Measurements from ENCODE around the gene SERPINB2. TPM values are rescaled to one million over a fixed set of nuclear protein-coding genes. Genes with fewer than 3 reads are reported as not detected.
A peak's percentile ranks its signal among the peaks of the same experiment; 100 is the strongest.

The SERPINB2 gene, protein sequence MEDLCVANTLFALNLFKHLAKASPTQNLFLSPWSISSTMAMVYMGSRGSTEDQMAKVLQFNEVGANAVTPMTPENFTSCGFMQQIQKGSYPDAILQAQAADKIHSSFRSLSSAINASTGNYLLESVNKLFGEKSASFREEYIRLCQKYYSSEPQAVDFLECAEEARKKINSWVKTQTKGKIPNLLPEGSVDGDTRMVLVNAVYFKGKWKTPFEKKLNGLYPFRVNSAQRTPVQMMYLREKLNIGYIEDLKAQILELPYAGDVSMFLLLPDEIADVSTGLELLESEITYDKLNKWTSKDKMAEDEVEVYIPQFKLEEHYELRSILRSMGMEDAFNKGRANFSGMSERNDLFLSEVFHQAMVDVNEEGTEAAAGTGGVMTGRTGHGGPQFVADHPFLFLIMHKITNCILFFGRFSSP
- total RNA-seq (ENCODE audit: low replicate concordance), result not detected in 2 replicates

DNA sequence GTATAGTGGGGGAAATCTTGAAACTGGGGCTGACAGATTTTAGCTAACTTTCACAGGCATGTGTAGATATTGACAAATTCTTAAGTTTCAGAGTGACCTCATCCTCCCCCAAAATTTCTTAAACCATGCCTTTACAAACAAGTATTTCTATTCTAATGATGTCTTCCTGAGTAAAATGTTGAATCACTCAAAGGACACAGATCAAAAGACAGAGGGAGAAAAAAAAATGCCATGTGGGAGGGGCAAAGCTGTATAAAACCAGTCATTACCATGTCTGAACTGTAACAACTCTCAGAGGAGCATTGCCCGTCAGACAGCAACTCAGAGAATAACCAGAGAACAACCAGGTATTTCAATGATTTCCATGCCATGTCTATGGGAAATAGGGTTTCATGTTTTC lies at the start of gene SERPINB2:
TSS of gene SERPINB2 (plus strand) at position 282 of the 400 bp plus-strand sequence. CDS start 3,740 bp downstream, outside the sequence.
- no peaks in the 10 kb centered on the region for H3K4me1 ChIP-seq
- Mint-ChIP-seq H3K27me3 (ENCODE audit: insufficient read depth, low read depth) (no peaks in the 10 kb centered on the region), H3K36me3 (no peaks in the 10 kb centered on the region), H3K4me3 (no peak within 1 kb of the TSS), H3K27ac (no peak within 1 kb of the TSS), H3K4me1 (no peaks in the 10 kb centered on the region), H3K9me3 (no peaks in the 10 kb centered on the region)
- no peak within 1 kb of the TSS for H3K4me3 ChIP-seq
- no peak within 1 kb of the TSS for H3K4me2 ChIP-seq
- H3K9ac ChIP-seq, result no peak within 1 kb of the TSS
- no peaks in the 10 kb centered on the region for H3K79me2 ChIP-seq (ENCODE audit: low read depth)
- no peak within 1 kb of the TSS for H3K27ac ChIP-seq
- no peaks in the 10 kb centered on the region for H3F3A ChIP-seq (ENCODE audit: low read depth)
- no peaks in the 10 kb centered on the region for H3K9me3 ChIP-seq (ENCODE audit: low read depth)
- no peaks in the 10 kb centered on the region for H3K27me3 ChIP-seq
- no peaks in the 10 kb centered on the region for H3K36me3 ChIP-seq
- H2AFZ ChIP-seq (replicated peaks), result no peak within 1 kb of the TSS
- DNase-seq (ENCODE audit: low spot score), result no peak
- H4K20me1 ChIP-seq (ENCODE audit: low read depth), result no peaks in the 10 kb centered on the region
- TF ChIP-seq EZH2phosphoT487 (IDR thresholded peaks at IDR 0.05), result no peak

DNA sequence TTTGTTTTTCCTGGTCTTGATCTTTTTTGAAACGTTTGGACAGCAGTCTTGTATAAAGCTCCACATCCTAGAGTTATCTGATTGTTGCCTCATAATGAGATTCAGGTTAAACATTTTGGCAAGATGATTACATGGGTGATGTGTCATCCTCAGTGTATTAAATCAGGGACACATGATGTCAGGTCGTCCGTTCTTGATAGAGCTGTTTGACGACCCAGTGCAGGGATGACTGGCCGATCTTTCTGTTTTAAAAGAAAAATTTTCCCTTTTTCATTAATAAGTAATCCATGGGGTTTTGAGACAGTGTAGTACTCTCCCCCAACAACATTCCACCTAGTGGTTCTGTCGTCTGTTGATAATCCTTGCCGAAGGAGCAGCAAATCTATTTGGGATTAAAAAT lies 44.5 kb upstream of the SERPINB2 start:
- Histone ChIP-seq H3K79me2 (ENCODE audit: low read depth) (no peaks in the 10 kb centered on the region), H3K4me2 (no peak overlapping the region), H3K9me3 (ENCODE audit: low read depth) (no peaks in the 10 kb centered on the region), H3K27me3 (no peaks in the 10 kb centered on the region), H3F3A (ENCODE audit: low read depth) (no peaks in the 10 kb centered on the region), H3K9ac (no peak overlapping the region), H3K4me1 (no peaks in the 10 kb centered on the region), H3K27ac (no peak overlapping the region), H4K20me1 (ENCODE audit: low read depth) (no peaks in the 10 kb centered on the region), H3K4me3 (no peak overlapping the region), H3K36me3 (no peaks in the 10 kb centered on the region), H2AFZ (replicated peaks) (no peak overlapping the region)
- Mint-ChIP-seq H3K4me3 (no peak overlapping the region), H3K27ac (no peak overlapping the region), H3K27me3 (ENCODE audit: insufficient read depth, low read depth) (no peaks in the 10 kb centered on the region), H3K9me3 (no peaks in the 10 kb centered on the region), H3K36me3 (no peaks in the 10 kb centered on the region), H3K4me1 (no peaks in the 10 kb centered on the region)
- no peak for TF ChIP-seq EZH2phosphoT487 (IDR thresholded peaks at IDR 0.05)
- no peak for TF ChIP-seq EZH2 (IDR thresholded peaks at IDR 0.05)
- TF ChIP-seq, protein P1, sequence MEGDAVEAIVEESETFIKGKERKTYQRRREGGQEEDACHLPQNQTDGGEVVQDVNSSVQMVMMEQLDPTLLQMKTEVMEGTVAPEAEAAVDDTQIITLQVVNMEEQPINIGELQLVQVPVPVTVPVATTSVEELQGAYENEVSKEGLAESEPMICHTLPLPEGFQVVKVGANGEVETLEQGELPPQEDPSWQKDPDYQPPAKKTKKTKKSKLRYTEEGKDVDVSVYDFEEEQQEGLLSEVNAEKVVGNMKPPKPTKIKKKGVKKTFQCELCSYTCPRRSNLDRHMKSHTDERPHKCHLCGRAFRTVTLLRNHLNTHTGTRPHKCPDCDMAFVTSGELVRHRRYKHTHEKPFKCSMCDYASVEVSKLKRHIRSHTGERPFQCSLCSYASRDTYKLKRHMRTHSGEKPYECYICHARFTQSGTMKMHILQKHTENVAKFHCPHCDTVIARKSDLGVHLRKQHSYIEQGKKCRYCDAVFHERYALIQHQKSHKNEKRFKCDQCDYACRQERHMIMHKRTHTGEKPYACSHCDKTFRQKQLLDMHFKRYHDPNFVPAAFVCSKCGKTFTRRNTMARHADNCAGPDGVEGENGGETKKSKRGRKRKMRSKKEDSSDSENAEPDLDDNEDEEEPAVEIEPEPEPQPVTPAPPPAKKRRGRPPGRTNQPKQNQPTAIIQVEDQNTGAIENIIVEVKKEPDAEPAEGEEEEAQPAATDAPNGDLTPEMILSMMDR (IDR thresholded peaks at IDR 0.05), result no peak
- no peak for DNase-seq (ENCODE audit: low spot score)

DNA sequence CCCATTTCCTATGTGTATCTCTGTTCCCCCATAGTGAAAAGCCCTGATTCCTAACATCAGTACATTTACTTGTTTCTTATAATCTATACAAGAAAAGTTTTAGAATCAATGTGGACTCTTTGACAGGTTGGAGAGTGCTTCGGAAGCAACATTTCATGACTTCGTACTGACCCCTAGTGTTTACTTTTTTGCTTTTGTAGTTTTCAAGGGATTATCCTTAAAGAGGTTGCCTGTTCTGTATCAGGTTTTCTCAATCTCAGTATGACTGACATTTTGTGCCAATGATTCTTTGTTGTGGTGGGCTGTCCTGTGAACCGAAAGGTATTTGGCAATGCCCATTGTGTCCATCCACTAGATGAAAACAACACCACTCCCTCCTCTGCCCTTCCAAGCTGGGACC lies 43.3 kb upstream of the SERPINB2 start:
- Histone ChIP-seq H3K27me3 (no peaks in the 10 kb centered on the region), H4K20me1 (ENCODE audit: low read depth) (no peaks in the 10 kb centered on the region), H3K27ac (no peak overlapping the region), H3K4me3 (no peak overlapping the region), H3F3A (ENCODE audit: low read depth) (no peaks in the 10 kb centered on the region), H2AFZ (replicated peaks) (no peak overlapping the region), H3K4me2 (no peak overlapping the region), H3K4me1 (no peaks in the 10 kb centered on the region), H3K79me2 (ENCODE audit: low read depth) (no peaks in the 10 kb centered on the region), H3K9ac (no peak overlapping the region), H3K9me3 (ENCODE audit: low read depth) (no peaks in the 10 kb centered on the region), H3K36me3 (no peaks in the 10 kb centered on the region)
- peak; percentile 44 for DNase-seq (ENCODE audit: low spot score)
- Mint-ChIP-seq H3K27ac (no peak overlapping the region), H3K4me3 (no peak overlapping the region), H3K9me3 (no peaks in the 10 kb centered on the region), H3K4me1 (no peaks in the 10 kb centered on the region), H3K27me3 (ENCODE audit: insufficient read depth, low read depth) (no peaks in the 10 kb centered on the region), H3K36me3 (no peaks in the 10 kb centered on the region)
- no peak for TF ChIP-seq EZH2phosphoT487 (IDR thresholded peaks at IDR 0.05)
- TF ChIP-seq, protein P1 (IDR thresholded peaks at IDR 0.05), result peak; percentile 67

DNA sequence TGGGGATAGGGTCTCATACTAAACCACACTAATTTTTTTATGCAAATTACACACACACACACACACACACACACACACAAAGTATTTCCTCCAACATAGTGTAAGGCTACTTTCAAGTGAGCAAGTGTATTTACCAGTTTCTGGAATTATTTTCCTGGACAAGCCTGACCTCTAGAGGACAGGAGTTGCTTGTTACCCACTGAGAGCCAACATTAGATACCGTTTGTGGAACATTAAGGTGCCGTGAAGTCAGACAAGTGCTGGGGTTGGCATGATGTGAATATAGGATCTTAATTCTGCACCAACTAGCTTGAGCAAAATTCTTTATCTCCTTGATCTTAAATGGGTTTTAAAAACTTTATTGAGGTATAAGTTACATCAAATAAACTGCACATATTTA lies 39.3 kb upstream of the SERPINB2 start:
- Histone ChIP-seq H3K79me2 (ENCODE audit: low read depth) (no peaks in the 10 kb centered on the region), H3K4me1 (no peaks in the 10 kb centered on the region), H3K9me3 (ENCODE audit: low read depth) (no peaks in the 10 kb centered on the region), H3K36me3 (no peaks in the 10 kb centered on the region), H3F3A (ENCODE audit: low read depth) (no peaks in the 10 kb centered on the region), H4K20me1 (ENCODE audit: low read depth) (no peaks in the 10 kb centered on the region), H3K27me3 (no peaks in the 10 kb centered on the region), H3K27ac (no peak overlapping the region), H2AFZ (replicated peaks) (peak overlapping the region; percentile 23), H3K9ac (no peak overlapping the region), H3K4me2 (no peak overlapping the region), H3K4me3 (no peak overlapping the region)
- Mint-ChIP-seq H3K9me3 (no peaks in the 10 kb centered on the region), H3K4me1 (no peaks in the 10 kb centered on the region), H3K27me3 (ENCODE audit: insufficient read depth, low read depth) (no peaks in the 10 kb centered on the region), H3K27ac (no peak overlapping the region), H3K36me3 (no peaks in the 10 kb centered on the region), H3K4me3 (no peak overlapping the region)
- DNase-seq (ENCODE audit: low spot score), result peak; percentile 66
- TF ChIP-seq EZH2phosphoT487 (IDR thresholded peaks at IDR 0.05), result no peak
- TF ChIP-seq, protein P1 (IDR thresholded peaks at IDR 0.05), result peak; percentile 74
